ENCODE measurements around the gene ADAMTS18. TPM values are rescaled to one million over a fixed set of nuclear protein-coding genes. Genes with fewer than 3 reads are reported as not detected.

The ADAMTS18 gene
- total and polyA plus RNA-seq, 8 donors: 0.18 to 4.6 (median 3.6) TPM; not detected in 1

GRCh38 chr16:77443357-77444146 is 8.7 kb upstream of the ADAMTS18 start:
- Histone ChIP-seq H3K27me3 (peaks cover 0 to 4% of the 10 kb centered on the region in 2 donors), H3K36me3 (no peaks in the 10 kb centered on the region), H3K27ac (no peak overlapping the region), H3K4me3 (no peak overlapping the region), H3K9me3 (no peaks in the 10 kb centered on the region), H3K4me1 (no peaks in the 10 kb centered on the region)
- TF ChIP-seq, protein P1, sequence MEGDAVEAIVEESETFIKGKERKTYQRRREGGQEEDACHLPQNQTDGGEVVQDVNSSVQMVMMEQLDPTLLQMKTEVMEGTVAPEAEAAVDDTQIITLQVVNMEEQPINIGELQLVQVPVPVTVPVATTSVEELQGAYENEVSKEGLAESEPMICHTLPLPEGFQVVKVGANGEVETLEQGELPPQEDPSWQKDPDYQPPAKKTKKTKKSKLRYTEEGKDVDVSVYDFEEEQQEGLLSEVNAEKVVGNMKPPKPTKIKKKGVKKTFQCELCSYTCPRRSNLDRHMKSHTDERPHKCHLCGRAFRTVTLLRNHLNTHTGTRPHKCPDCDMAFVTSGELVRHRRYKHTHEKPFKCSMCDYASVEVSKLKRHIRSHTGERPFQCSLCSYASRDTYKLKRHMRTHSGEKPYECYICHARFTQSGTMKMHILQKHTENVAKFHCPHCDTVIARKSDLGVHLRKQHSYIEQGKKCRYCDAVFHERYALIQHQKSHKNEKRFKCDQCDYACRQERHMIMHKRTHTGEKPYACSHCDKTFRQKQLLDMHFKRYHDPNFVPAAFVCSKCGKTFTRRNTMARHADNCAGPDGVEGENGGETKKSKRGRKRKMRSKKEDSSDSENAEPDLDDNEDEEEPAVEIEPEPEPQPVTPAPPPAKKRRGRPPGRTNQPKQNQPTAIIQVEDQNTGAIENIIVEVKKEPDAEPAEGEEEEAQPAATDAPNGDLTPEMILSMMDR (IDR thresholded peaks at IDR 0.05): no peak
- DNase-seq (no peak), ATAC-seq (no peak)
- intact Hi-C loops (cut with DNase I): no loop called here

GRCh38 chr16:77442078-77442477 is 7.2 kb upstream of the ADAMTS18 start:
- intact Hi-C loops (cut with DNase I): no loop called here
- no peak for ATAC-seq
- no peak overlapping the region for H3K4me3 ChIP-seq
- H3K27ac ChIP-seq: no peak overlapping the region
- H3K4me1 ChIP-seq: no peaks in the 10 kb centered on the region
- no peak for DNase-seq
- no peaks in the 10 kb centered on the region for H3K9me3 ChIP-seq
- no peaks in the 10 kb centered on the region for H3K36me3 ChIP-seq
- TF ChIP-seq, protein P1 (IDR thresholded peaks at IDR 0.05): no peak
- peaks cover 0 to 4% of the 10 kb centered on the region in 2 donors for H3K27me3 ChIP-seq

DNA sequence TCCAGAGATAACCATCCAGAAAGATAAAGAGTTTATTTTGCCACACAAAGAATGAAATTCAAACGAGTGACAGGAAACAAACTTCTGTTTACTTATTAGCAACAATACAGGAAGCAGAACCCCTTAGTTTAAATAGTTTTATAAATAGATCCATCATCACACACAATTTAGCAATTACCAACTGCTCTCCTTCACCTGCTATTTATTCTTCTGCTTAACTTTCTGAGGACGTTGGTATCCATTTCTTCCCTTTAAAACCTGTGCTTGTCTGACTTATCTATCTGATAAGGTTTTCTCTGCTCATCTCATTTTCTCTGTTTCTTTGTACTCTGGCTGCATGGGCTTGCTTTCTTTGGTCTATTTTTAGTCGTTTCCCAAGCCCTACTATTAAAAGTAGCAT is 4.3 kb upstream of the ADAMTS18 start:
- peaks cover 22 to 27% of the 10 kb centered on the region in 2 donors for H3K27me3 ChIP-seq
- no peaks in the 10 kb centered on the region for H3K9me3 ChIP-seq
- TF ChIP-seq, protein P1 (IDR thresholded peaks at IDR 0.05): no peak
- no peak overlapping the region for H3K4me3 ChIP-seq
- DNase-seq (no peak), ATAC-seq (no peak)
- H3K4me1 ChIP-seq: no peaks in the 10 kb centered on the region
- intact Hi-C loops (cut with DNase I): loop anchor here in 1 of 2 donors (10.0 kb wide), 2 partner anchors 56 to 136 kb away; no protein-coding TSS in a partner anchor
- H3K36me3 ChIP-seq: no peaks in the 10 kb centered on the region
- no peak overlapping the region for H3K27ac ChIP-seq

DNA sequence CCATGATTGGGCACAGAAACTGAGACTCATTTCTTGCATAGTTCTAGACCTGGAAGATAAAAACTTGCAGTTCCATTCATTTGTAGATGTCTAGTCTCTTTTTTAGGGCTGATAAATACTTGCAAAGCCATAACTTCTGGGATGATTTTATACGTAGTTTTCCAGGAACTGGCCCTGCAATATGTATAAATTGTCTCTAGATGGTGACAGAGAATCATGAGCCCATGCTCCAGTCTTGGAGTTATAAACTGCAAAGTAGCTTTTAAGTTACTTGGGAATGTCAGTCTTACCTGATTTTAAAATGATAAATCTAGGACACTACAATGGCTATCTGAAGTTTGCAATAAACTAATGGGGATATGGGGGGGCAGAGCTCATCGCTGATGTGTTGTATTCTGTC is 3.0 kb upstream of the ADAMTS18 start:
- TF ChIP-seq, protein P1 (IDR thresholded peaks at IDR 0.05): no peak
- Histone ChIP-seq H3K36me3 (no peaks in the 10 kb centered on the region), H3K27ac (no peak overlapping the region), H3K27me3 (peaks cover 25 to 38% of the 10 kb centered on the region in 2 donors), H3K4me3 (no peak overlapping the region), H3K4me1 (no peaks in the 10 kb centered on the region), H3K9me3 (no peaks in the 10 kb centered on the region)
- DNase-seq (no peak), ATAC-seq (no peak)
- intact Hi-C loops (cut with DNase I): loop anchor here in 1 of 2 donors (10.0 kb wide), 2 partner anchors 57 to 137 kb away; no protein-coding TSS in a partner anchor

DNA sequence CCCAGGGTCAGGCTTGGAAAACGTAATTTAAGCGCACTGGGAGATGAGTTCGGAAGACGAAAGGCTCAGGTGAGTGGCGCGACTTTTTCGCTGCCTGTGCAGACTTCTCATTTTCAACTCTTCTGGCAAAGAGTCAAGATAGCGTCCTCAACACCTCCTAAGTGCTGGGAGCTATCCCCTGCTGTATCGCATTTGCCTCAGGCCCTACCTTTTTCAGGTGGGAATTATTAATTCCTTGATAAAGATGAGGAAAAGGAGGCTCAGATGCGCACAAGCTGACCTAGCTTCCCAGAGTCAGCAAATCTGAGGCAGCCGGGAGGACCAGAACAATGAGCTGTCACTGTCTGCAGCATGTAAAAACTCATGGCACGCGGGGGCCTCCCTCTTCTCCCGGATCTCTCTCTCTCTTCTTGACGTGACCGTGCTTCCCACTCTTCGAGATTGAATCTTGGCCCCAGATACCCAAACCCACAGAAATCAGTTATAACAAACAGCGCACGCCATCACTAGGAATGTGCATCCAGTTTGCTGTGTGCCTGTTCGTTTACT is 512 bp upstream of the ADAMTS18 start:
- Histone ChIP-seq H3K27me3 (peaks cover 25 to 54% of the 10 kb centered on the region in 2 donors), H3K4me3 (no peak overlapping the region), H3K36me3 (no peaks in the 10 kb centered on the region), H3K27ac (no peak overlapping the region), H3K9me3 (no peaks in the 10 kb centered on the region), H3K4me1 (no peaks in the 10 kb centered on the region)
- DNase-seq (no peak), ATAC-seq (no peak)
- TF ChIP-seq, protein P1 (IDR thresholded peaks at IDR 0.05): no peak
- intact Hi-C loops (cut with DNase I): loop anchor here in 1 of 2 donors (10.0 kb wide), 2 partner anchors 59 to 139 kb away; no protein-coding TSS in a partner anchor

Data from left lung (tissue), 10 donors.